Measurements from ENCODE around the gene MIOX. TPM values are rescaled to one million over a fixed set of nuclear protein-coding genes. Genes with fewer than 3 reads are reported as not detected.
A peak's percentile ranks its signal among the peaks of the same experiment; 100 is the strongest.

The MIOX gene
- total and polyA plus RNA-seq, 5 donors from 2014 or later: not detected

GRCh38 chr22:50520826-50521453, 34.3 kb downstream of the MIOX start:
- peaks cover 50% of the 10 kb centered on the region for H3K36me3 ChIP-seq (ENCODE audit: control insufficient read depth, insufficient read depth, low read length)
- Mint-ChIP-seq H3K27me3 (no peaks in the 10 kb centered on the region), H3K4me3 (no peak overlapping the region), H3K9me3 (no peaks in the 10 kb centered on the region), H3K36me3 (peaks cover 6% of the 10 kb centered on the region), H3K27ac (no peak overlapping the region), H3K4me1 (peaks cover 0 to 11% (median 6%) of the 10 kb centered on the region in 4 donors)
- peaks cover 13% of the 10 kb centered on the region for H3K4me1 ChIP-seq (ENCODE audit: control insufficient read depth, insufficient read depth, low read length, poor library complexity, severe bottlenecking)
- H3K27ac ChIP-seq (ENCODE audit: insufficient read depth, low read length, poor library complexity, severe bottlenecking): no peak overlapping the region
- no peaks in the 10 kb centered on the region for H3K27me3 ChIP-seq (ENCODE audit: control insufficient read depth, insufficient read depth, low read length)
- H3K9me3 ChIP-seq (ENCODE audit: control insufficient read depth in 2 of 2, low read length in 2 of 2): no peaks in the 10 kb centered on the region
- no peak for ATAC-seq (ENCODE audit: low read depth in 2 of 2)
- DNase-seq: no peak
- no peak overlapping the region for H3K4me3 ChIP-seq (ENCODE audit: low read depth, low read length)

- H3K27me3 ChIP-seq (ENCODE audit: control insufficient read depth, insufficient read depth, low read length): no peaks in the 10 kb centered on the region
- Mint-ChIP-seq H3K36me3 (peaks cover 6% of the 10 kb centered on the region), H3K27ac (no peak overlapping the region), H3K4me1 (peaks cover 0 to 10% (median 7%) of the 10 kb centered on the region in 4 donors), H3K9me3 (no peaks in the 10 kb centered on the region), H3K27me3 (no peaks in the 10 kb centered on the region), H3K4me3 (peak overlapping the region in 1 of 4 donors; percentile 76)
- ATAC-seq (ENCODE audit: low read depth in 2 of 2): no peak
- peaks cover 44% of the 10 kb centered on the region for H3K36me3 ChIP-seq (ENCODE audit: control insufficient read depth, insufficient read depth, low read length)
- no peak for DNase-seq
- no peak overlapping the region for H3K4me3 ChIP-seq (ENCODE audit: low read depth, low read length)
- H3K27ac ChIP-seq (ENCODE audit: insufficient read depth, low read length, poor library complexity, severe bottlenecking): no peak overlapping the region
- H3K4me1 ChIP-seq (ENCODE audit: control insufficient read depth, insufficient read depth, low read length, poor library complexity, severe bottlenecking): peaks cover 18% of the 10 kb centered on the region
- H3K9me3 ChIP-seq (ENCODE audit: control insufficient read depth in 2 of 2, low read length in 2 of 2): no peaks in the 10 kb centered on the region
Measured at GRCh38 chr22:50521710-50522109, 35.1 kb downstream of the MIOX start.

- Mint-ChIP-seq H3K4me1 (peaks cover 0 to 16% (median 10%) of the 10 kb centered on the region in 4 donors), H3K9me3 (no peaks in the 10 kb centered on the region), H3K27me3 (no peaks in the 10 kb centered on the region), H3K27ac (no peak overlapping the region), H3K4me3 (peak overlapping the region in 1 of 4 donors; percentile 76), H3K36me3 (peaks cover 6% of the 10 kb centered on the region)
- H3K4me3 ChIP-seq (ENCODE audit: low read depth, low read length): no peak overlapping the region
- peaks cover 24% of the 10 kb centered on the region for H3K4me1 ChIP-seq (ENCODE audit: control insufficient read depth, insufficient read depth, low read length, poor library complexity, severe bottlenecking)
- DNase-seq (no peak), ATAC-seq (ENCODE audit: low read depth in 2 of 2) (no peak)
- peaks cover 39% of the 10 kb centered on the region for H3K36me3 ChIP-seq (ENCODE audit: control insufficient read depth, insufficient read depth, low read length)
- H3K27me3 ChIP-seq (ENCODE audit: control insufficient read depth, insufficient read depth, low read length): no peaks in the 10 kb centered on the region
- no peak overlapping the region for H3K27ac ChIP-seq (ENCODE audit: insufficient read depth, low read length, poor library complexity, severe bottlenecking)
- no peaks in the 10 kb centered on the region for H3K9me3 ChIP-seq (ENCODE audit: control insufficient read depth in 2 of 2, low read length in 2 of 2)
Measured at GRCh38 chr22:50522208-50522805, 35.6 kb downstream of the MIOX start.

GRCh38 chr22:50522806-50523438, 36.3 kb downstream of the MIOX start:
- Mint-ChIP-seq H3K4me1 (peaks cover 0 to 22% (median 13%) of the 10 kb centered on the region in 4 donors), H3K36me3 (peaks cover 6% of the 10 kb centered on the region), H3K9me3 (no peaks in the 10 kb centered on the region), H3K27ac (no peak overlapping the region), H3K27me3 (no peaks in the 10 kb centered on the region), H3K4me3 (peak overlapping the region in 3 of 4 donors; percentile 41 to 87 (median 63))
- Histone ChIP-seq H3K9me3 (ENCODE audit: control insufficient read depth in 2 of 2, low read length in 2 of 2) (no peaks in the 10 kb centered on the region), H3K4me3 (ENCODE audit: low read depth, low read length) (no peak overlapping the region), H3K36me3 (ENCODE audit: control insufficient read depth, insufficient read depth, low read length) (peaks cover 36% of the 10 kb centered on the region), H3K27me3 (ENCODE audit: control insufficient read depth, insufficient read depth, low read length) (no peaks in the 10 kb centered on the region), H3K4me1 (ENCODE audit: control insufficient read depth, insufficient read depth, low read length, poor library complexity, severe bottlenecking) (peaks cover 30% of the 10 kb centered on the region), H3K27ac (ENCODE audit: insufficient read depth, low read length, poor library complexity, severe bottlenecking) (no peak overlapping the region)
- DNase-seq: no peak
- no peak for ATAC-seq (ENCODE audit: low read depth in 2 of 2)

- Mint-ChIP-seq H3K4me1 (peaks cover 0 to 27% (median 16%) of the 10 kb centered on the region in 4 donors), H3K4me3 (peak overlapping the region; percentile 38 to 68 (median 52)), H3K27ac (no peak overlapping the region), H3K36me3 (peaks cover 6% of the 10 kb centered on the region), H3K9me3 (no peaks in the 10 kb centered on the region), H3K27me3 (no peaks in the 10 kb centered on the region)
- DNase-seq: no peak
- no peaks in the 10 kb centered on the region for H3K27me3 ChIP-seq (ENCODE audit: control insufficient read depth, insufficient read depth, low read length)
- H3K4me3 ChIP-seq (ENCODE audit: low read depth, low read length): no peak overlapping the region
- no peak for ATAC-seq (ENCODE audit: low read depth in 2 of 2)
- H3K36me3 ChIP-seq (ENCODE audit: control insufficient read depth, insufficient read depth, low read length): peaks cover 31% of the 10 kb centered on the region
- peaks cover 32% of the 10 kb centered on the region for H3K4me1 ChIP-seq (ENCODE audit: control insufficient read depth, insufficient read depth, low read length, poor library complexity, severe bottlenecking)
- no peaks in the 10 kb centered on the region for H3K9me3 ChIP-seq (ENCODE audit: control insufficient read depth in 2 of 2, low read length in 2 of 2)
- H3K27ac ChIP-seq (ENCODE audit: insufficient read depth, low read length, poor library complexity, severe bottlenecking): no peak overlapping the region
Measured at GRCh38 chr22:50523458-50523805, 36.8 kb downstream of the MIOX start.

GRCh38 chr22:50523806-50524675, 37.4 kb downstream of the MIOX start:
- H3K4me3 Mint-ChIP-seq: peak overlapping the region; percentile 90 to 93 (median 91)
- H3K36me3 Mint-ChIP-seq: peaks cover 6% of the 10 kb centered on the region
- peaks cover 0 to 30% (median 19%) of the 10 kb centered on the region in 4 donors for H3K4me1 Mint-ChIP-seq
- Histone ChIP-seq H3K27me3 (ENCODE audit: control insufficient read depth, insufficient read depth, low read length) (no peaks in the 10 kb centered on the region), H3K36me3 (ENCODE audit: control insufficient read depth, insufficient read depth, low read length) (peaks cover 25% of the 10 kb centered on the region), H3K4me1 (ENCODE audit: control insufficient read depth, insufficient read depth, low read length, poor library complexity, severe bottlenecking) (peaks cover 37% of the 10 kb centered on the region), H3K9me3 (ENCODE audit: control insufficient read depth in 2 of 2, low read length in 2 of 2) (no peaks in the 10 kb centered on the region), H3K27ac (ENCODE audit: insufficient read depth, low read length, poor library complexity, severe bottlenecking) (peak overlapping the region; percentile 96), H3K4me3 (ENCODE audit: low read depth, low read length) (peak overlapping the region; percentile 65)
- peak overlapping the region; percentile 86 to 94 (median 92) for H3K27ac Mint-ChIP-seq
- no peaks in the 10 kb centered on the region for H3K9me3 Mint-ChIP-seq
- ATAC-seq (ENCODE audit: low read depth in 2 of 2): no peak
- no peaks in the 10 kb centered on the region for H3K27me3 Mint-ChIP-seq
- DNase-seq: no peak

- Histone ChIP-seq H3K27ac (ENCODE audit: insufficient read depth, low read length, poor library complexity, severe bottlenecking) (peak overlapping the region; percentile 96), H3K27me3 (ENCODE audit: control insufficient read depth, insufficient read depth, low read length) (no peaks in the 10 kb centered on the region), H3K4me3 (ENCODE audit: low read depth, low read length) (peak overlapping the region; percentile 65), H3K36me3 (ENCODE audit: control insufficient read depth, insufficient read depth, low read length) (peaks cover 20% of the 10 kb centered on the region), H3K4me1 (ENCODE audit: control insufficient read depth, insufficient read depth, low read length, poor library complexity, severe bottlenecking) (peaks cover 44% of the 10 kb centered on the region), H3K9me3 (ENCODE audit: control insufficient read depth in 2 of 2, low read length in 2 of 2) (no peaks in the 10 kb centered on the region)
- no peak for ATAC-seq (ENCODE audit: low read depth in 2 of 2)
- peak overlapping the region; percentile 90 to 93 (median 91) for H3K4me3 Mint-ChIP-seq
- H3K27ac Mint-ChIP-seq: peak overlapping the region; percentile 86 to 94 (median 92)
- H3K9me3 Mint-ChIP-seq: no peaks in the 10 kb centered on the region
- peaks cover 0 to 30% (median 19%) of the 10 kb centered on the region in 4 donors for H3K4me1 Mint-ChIP-seq
- no peaks in the 10 kb centered on the region for H3K27me3 Mint-ChIP-seq
- no peak for DNase-seq
- peaks cover 2% of the 10 kb centered on the region for H3K36me3 Mint-ChIP-seq
Measured at GRCh38 chr22:50524676-50525103, 38.0 kb downstream of the MIOX start.

Data from CD4-positive, CD25-positive, alpha-beta regulatory T cell (primary cell).